ENCODE data around the gene GPC6.

The GPC6 gene

GRCh38 chr13:93750676-93751075, 524.1 kb downstream of the GPC6 start:
- H3K27ac Mint-ChIP-seq = no peak overlapping the region
- no peaks in the 10 kb centered on the region for H3K9me3 Mint-ChIP-seq
- no peaks in the 10 kb centered on the region for H3K36me3 Mint-ChIP-seq
- DNase-seq (ENCODE audit: low spot score in 2 of 2) (no peak), ATAC-seq (no peak)
- H3K4me3 Mint-ChIP-seq = no peak overlapping the region
- H3K4me1 Mint-ChIP-seq = peaks cover 8% of the 10 kb centered on the region

DNA sequence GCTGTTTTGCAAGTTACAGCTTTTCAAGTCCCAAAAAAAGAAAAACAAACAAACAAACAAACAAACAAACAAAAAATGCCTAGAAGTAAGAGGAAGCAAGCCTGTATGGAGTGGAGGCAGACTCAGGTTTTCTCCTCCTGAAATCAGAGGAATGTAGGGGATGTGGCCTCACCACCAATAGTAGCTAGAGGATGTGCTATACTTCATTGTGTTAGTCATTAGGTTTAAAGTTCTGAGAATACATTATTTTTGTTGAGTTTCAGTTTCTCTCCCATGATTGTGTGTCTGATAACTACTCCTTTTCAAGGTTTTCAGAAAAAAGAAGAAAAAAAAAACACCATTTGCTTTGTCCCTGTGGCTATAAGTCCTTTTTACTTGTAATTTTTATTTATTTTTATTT, 524.5 kb downstream of the GPC6 start:
- Mint-ChIP-seq H3K4me3 (no peak overlapping the region), H3K36me3 (no peaks in the 10 kb centered on the region), H3K9me3 (no peaks in the 10 kb centered on the region), H3K4me1 (peaks cover 8% of the 10 kb centered on the region), H3K27ac (no peak overlapping the region)
- DNase-seq (ENCODE audit: low spot score in 2 of 2) = no peak
- peak; percentile 94 for ATAC-seq

GRCh38 chr13:93752541-93752940, 525.9 kb downstream of the GPC6 start:
- no peak overlapping the region for H3K4me3 Mint-ChIP-seq
- no peaks in the 10 kb centered on the region for H3K36me3 Mint-ChIP-seq
- no peak for ATAC-seq
- DNase-seq (ENCODE audit: low spot score in 2 of 2) = no peak
- H3K4me1 Mint-ChIP-seq = peaks cover 8% of the 10 kb centered on the region
- H3K27ac Mint-ChIP-seq = no peak overlapping the region
- no peaks in the 10 kb centered on the region for H3K9me3 Mint-ChIP-seq

GRCh38 chr13:93753639-93754038, 527.0 kb downstream of the GPC6 start:
- ATAC-seq = no peak

GRCh38 chr13:93755341-93755740, 528.7 kb downstream of the GPC6 start:
- DNase-seq (ENCODE audit: low spot score in 2 of 2) (no peak), ATAC-seq (no peak)
- H3K27ac Mint-ChIP-seq = no peak overlapping the region
- H3K9me3 Mint-ChIP-seq = no peaks in the 10 kb centered on the region
- no peaks in the 10 kb centered on the region for H3K36me3 Mint-ChIP-seq
- H3K4me3 Mint-ChIP-seq = no peak overlapping the region
- peaks cover 20% of the 10 kb centered on the region for H3K4me1 Mint-ChIP-seq

More at GRCh38 chr13:93753639-93754038, 527.0 kb downstream of the GPC6 start:
- Mint-ChIP-seq H3K36me3 (no peaks in the 10 kb centered on the region), H3K4me3 (no peak overlapping the region), H3K4me1 (peaks cover 15% of the 10 kb centered on the region), H3K27ac (no peak overlapping the region), H3K9me3 (no peaks in the 10 kb centered on the region)
- DNase-seq (ENCODE audit: low spot score in 2 of 2) = no peak

GRCh38 chr13:93758575-93758974, 532.0 kb downstream of the GPC6 start:
- peaks cover 12% of the 10 kb centered on the region for H3K4me1 Mint-ChIP-seq
- peak overlapping the region; percentile 41 for H3K27ac Mint-ChIP-seq
- peak; percentile 84 for ATAC-seq
- H3K36me3 Mint-ChIP-seq = no peaks in the 10 kb centered on the region
- H3K9me3 Mint-ChIP-seq = peaks cover 6% of the 10 kb centered on the region
- DNase-seq (ENCODE audit: low spot score in 2 of 2) = no peak
- peak overlapping the region; percentile 16 for H3K4me3 Mint-ChIP-seq

- ATAC-seq (no peak), DNase-seq (ENCODE audit: low spot score in 2 of 2) (no peak)
- peaks cover 11% of the 10 kb centered on the region for H3K4me1 Mint-ChIP-seq
- H3K9me3 Mint-ChIP-seq = peaks cover 6% of the 10 kb centered on the region
- H3K4me3 Mint-ChIP-seq = no peak overlapping the region
- H3K36me3 Mint-ChIP-seq = no peaks in the 10 kb centered on the region
- H3K27ac Mint-ChIP-seq = no peak overlapping the region
These were observed 536.3 kb downstream of the GPC6 start for GRCh38 chr13:93762708-93763426.

GRCh38 chr13:93765062-93765461, 538.5 kb downstream of the GPC6 start:
- ATAC-seq (no peak), DNase-seq (ENCODE audit: low spot score in 2 of 2) (no peak)
- H3K36me3 Mint-ChIP-seq = no peaks in the 10 kb centered on the region
- H3K4me1 Mint-ChIP-seq = no peaks in the 10 kb centered on the region
- peaks cover 6% of the 10 kb centered on the region for H3K9me3 Mint-ChIP-seq
- no peak overlapping the region for H3K27ac Mint-ChIP-seq
- H3K4me3 Mint-ChIP-seq = no peak overlapping the region

GRCh38 chr13:93765811-93766210, 539.2 kb downstream of the GPC6 start:
- ATAC-seq (no peak), DNase-seq (ENCODE audit: low spot score in 2 of 2) (no peak)
- Mint-ChIP-seq H3K4me3 (no peak overlapping the region), H3K36me3 (no peaks in the 10 kb centered on the region), H3K9me3 (peaks cover 6% of the 10 kb centered on the region), H3K27ac (no peak overlapping the region), H3K4me1 (no peaks in the 10 kb centered on the region)

DNA sequence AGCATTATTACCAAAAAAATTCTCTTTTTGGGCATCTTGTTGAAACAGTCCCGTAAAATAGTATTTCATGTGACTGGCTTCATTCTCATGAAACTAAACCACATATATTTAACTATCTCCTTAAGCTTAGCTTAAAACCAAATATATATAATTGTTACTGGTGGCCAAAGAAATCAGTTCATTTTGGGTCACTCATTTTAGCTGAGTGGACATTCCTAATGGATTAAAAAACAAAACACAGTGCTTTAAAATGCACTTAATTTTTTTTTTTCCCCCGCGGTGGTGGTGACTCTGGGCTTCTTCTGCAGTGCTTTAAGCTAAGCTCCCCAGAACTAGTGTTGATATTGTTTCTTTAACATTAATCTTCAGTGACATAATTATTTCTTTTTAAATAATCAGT, 540.1 kb downstream of the GPC6 start:
- no peak for DNase-seq (ENCODE audit: low spot score in 2 of 2)
- Mint-ChIP-seq H3K27ac (no peak overlapping the region), H3K36me3 (no peaks in the 10 kb centered on the region), H3K9me3 (peaks cover 6% of the 10 kb centered on the region), H3K4me1 (no peaks in the 10 kb centered on the region), H3K4me3 (no peak overlapping the region)
- no peak for ATAC-seq

DNA sequence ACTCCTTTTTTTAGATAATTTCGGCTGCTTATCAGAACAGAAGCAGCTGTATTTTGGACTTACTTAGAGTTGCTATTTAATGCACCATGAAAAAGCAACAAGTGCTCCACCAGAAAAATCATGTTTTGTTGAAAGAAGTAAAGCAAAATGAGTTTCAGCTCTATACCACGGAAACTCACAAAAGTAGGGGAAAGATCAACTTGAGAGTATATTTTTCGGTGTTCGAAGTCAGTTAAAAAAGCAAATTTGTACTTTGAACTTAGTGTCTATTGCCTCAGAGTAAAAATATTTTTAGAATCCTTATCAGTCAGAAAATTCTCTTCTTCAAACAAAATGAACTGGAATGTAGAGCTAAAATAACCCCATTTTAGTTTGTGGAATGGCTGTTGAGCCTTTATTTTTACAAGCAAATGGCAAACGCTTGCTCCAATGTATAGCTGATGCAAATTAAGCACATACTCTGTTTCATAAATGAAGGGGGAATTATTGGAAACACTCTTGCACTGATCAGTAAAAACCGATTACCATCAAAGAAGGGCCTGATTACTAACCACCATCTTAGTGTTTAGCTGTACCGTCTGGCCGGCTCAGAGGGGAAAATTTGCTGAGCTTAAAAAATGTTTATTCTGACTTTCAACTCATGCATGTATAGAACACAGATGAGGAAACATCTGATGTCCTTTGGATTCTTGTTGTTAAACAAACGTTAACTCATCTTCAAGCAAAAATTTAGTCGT, 540.7 kb downstream of the GPC6 start:
- no peak overlapping the region for H3K4me3 Mint-ChIP-seq
- no peak overlapping the region for H3K27ac Mint-ChIP-seq
- peaks cover 1% of the 10 kb centered on the region for H3K9me3 Mint-ChIP-seq
- DNase-seq (ENCODE audit: low spot score in 2 of 2) = no peak
- no peaks in the 10 kb centered on the region for H3K4me1 Mint-ChIP-seq
- no peak for ATAC-seq
- H3K36me3 Mint-ChIP-seq = no peaks in the 10 kb centered on the region

DNA sequence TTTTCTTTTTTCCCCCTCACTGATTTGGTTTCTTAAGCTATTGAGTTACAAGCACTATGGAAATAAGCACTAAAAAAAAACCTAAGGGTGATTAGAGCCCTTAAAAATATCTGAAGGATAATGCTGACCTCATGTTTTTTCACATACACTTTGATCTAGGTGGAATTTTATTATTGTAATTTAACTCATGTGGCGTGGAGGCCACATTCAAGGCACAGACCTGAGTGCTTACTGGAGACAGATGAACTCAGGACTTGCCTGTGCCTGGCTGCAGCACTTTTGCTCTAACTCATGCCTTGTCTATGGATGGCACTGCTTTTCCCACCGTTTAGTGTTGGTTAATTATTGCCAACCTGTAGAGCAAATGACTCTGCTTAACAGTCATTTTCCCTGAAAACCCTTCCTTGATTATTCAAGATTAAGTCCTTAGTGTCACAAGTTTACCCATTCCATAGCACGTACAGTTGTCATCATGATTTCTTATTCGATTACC, 541.4 kb downstream of the GPC6 start:
- no peak for ATAC-seq
- H3K9me3 Mint-ChIP-seq = no peaks in the 10 kb centered on the region
- no peaks in the 10 kb centered on the region for H3K4me1 Mint-ChIP-seq
- no peak overlapping the region for H3K27ac Mint-ChIP-seq
- no peak overlapping the region for H3K4me3 Mint-ChIP-seq
- no peaks in the 10 kb centered on the region for H3K36me3 Mint-ChIP-seq
- no peak for DNase-seq (ENCODE audit: low spot score in 2 of 2)

GRCh38 chr13:93769101-93769500, 542.5 kb downstream of the GPC6 start:
- H3K4me3 Mint-ChIP-seq = no peak overlapping the region
- no peaks in the 10 kb centered on the region for H3K4me1 Mint-ChIP-seq
- ATAC-seq (no peak), DNase-seq (ENCODE audit: low spot score in 2 of 2) (no peak)
- H3K36me3 Mint-ChIP-seq = no peaks in the 10 kb centered on the region
- no peaks in the 10 kb centered on the region for H3K9me3 Mint-ChIP-seq
- no peak overlapping the region for H3K27ac Mint-ChIP-seq

DNA sequence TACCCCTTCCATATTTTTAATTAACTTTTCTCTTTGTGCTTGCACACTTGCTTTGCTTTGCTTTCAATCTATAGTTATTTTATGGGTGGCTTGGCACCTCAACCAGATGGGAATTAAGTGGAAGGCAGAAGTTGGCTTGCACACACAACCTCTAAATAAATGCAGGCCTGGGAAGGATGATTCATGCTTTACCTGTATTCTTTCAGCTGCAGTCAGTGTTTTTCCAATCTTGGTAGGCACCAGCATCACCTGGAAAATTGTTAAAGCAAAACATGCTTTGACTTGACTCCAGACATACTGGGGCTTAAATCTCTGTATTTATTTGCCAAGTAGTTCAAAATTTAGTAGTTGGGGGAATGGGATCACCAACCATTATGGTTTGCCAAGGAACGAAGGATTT, 543.0 kb downstream of the GPC6 start:
- H3K9me3 Mint-ChIP-seq = no peaks in the 10 kb centered on the region
- ATAC-seq = no peak

GRCh38 chr13:93771227-93771626, 544.6 kb downstream of the GPC6 start:
- no peak for DNase-seq (ENCODE audit: low spot score in 2 of 2)
- ATAC-seq = no peak

More for the DNA sequence above, 543.0 kb downstream of the GPC6 start:
- H3K27ac Mint-ChIP-seq = no peak overlapping the region
- no peaks in the 10 kb centered on the region for H3K4me1 Mint-ChIP-seq
- H3K36me3 Mint-ChIP-seq = no peaks in the 10 kb centered on the region
- H3K4me3 Mint-ChIP-seq = no peak overlapping the region
- DNase-seq (ENCODE audit: low spot score in 2 of 2) = no peak

GRCh38 chr13:93771782-93772181, 545.2 kb downstream of the GPC6 start:
- Mint-ChIP-seq H3K4me3 (no peak overlapping the region), H3K4me1 (no peaks in the 10 kb centered on the region), H3K36me3 (no peaks in the 10 kb centered on the region), H3K9me3 (no peaks in the 10 kb centered on the region), H3K27ac (no peak overlapping the region)
- ATAC-seq (no peak), DNase-seq (ENCODE audit: low spot score in 2 of 2) (no peak)

More at GRCh38 chr13:93771227-93771626, 544.6 kb downstream of the GPC6 start:
- Mint-ChIP-seq H3K36me3 (no peaks in the 10 kb centered on the region), H3K4me1 (no peaks in the 10 kb centered on the region), H3K4me3 (no peak overlapping the region), H3K9me3 (no peaks in the 10 kb centered on the region), H3K27ac (no peak overlapping the region)
